HCT116 (cell line): ENCODE results near the gene CBX5. TPM values are rescaled to one million over a fixed set of nuclear protein-coding genes. Genes with fewer than 3 reads are reported as not detected.

Experiments
- ATAC-seq: fragments of 200-7000 bp; cut with Tn5 transposase; 2 replicates; pipeline ENCODE4 v1.9.1; 2020; ENCODE audit warnings: mild to moderate bottlenecking, moderate library complexity
- BruUV-seq: library from RNA; stranded (reverse); fragments of 400-500 nt; replicated peaks from 2 replicates; lab custom pipeline; 2021; lab: Mats Ljungman, UMichigan
- CTCF ChIA-PET: fragments of 300-600 bp; sonication (Branson Sonifier 250); formaldehyde crosslinking; loops from one replicate; lab custom pipeline; 2021; ENCODE audit warnings: antibody characterized with exemption; lab: Charles Lee
- POLR2A ChIA-PET: fragments of 300-600, 350-600 bp; sonication (Branson Sonifier 250); formaldehyde crosslinking; loops from one replicate; lab custom pipeline; 2021; ENCODE audit warnings: antibody characterized with exemption; lab: Charles Lee
- RAD21 ChIA-PET, 2 experiments: fragments of 300-600 bp; sonication (Branson Sonifier 250); formaldehyde crosslinking; loops; one replicate each; lab custom pipeline; 2023; ENCODE audit warnings: low total read pairs in 2 of 2; ENCODE audit not compliant: uncharacterized antibody in 2 of 2, unreplicated experiment in 2 of 2, low non-redundant PET in 1 of 2; lab: Charles Lee
- DNase-seq: peaks from one replicate; pipeline ENCODE4 v3.0.0-alpha.2; 2010; ENCODE audit warnings: low read depth, low spot score
- H2AFZ ChIP-seq: fragments of 200-600 bp; shearing (Covaris generic), sonication (generic); 2 replicates; pipeline ENCODE4 v1.6.1; 2017; ENCODE audit warnings: low read depth, mixed run types, mixed read lengths, antibody characterized with exemption, low read length; ENCODE audit not compliant: poor library complexity, severe bottlenecking
- H3K27ac ChIP-seq: 2 replicates; pipeline ENCODE4 v1.5.1; 2012; ENCODE audit warnings: low read depth, low read length
- H3K27me3 ChIP-seq: fragments of 200-600 bp; sonication (generic); 2 replicates; pipeline ENCODE4 v1.6.1; 2016; ENCODE audit warnings: mixed run types, low read length, mixed read lengths; ENCODE audit not compliant: insufficient read depth
- H3K36me3 ChIP-seq, 2 experiments: fragments of 200-500 bp in 1 of 2; fragments of 200-600 bp in 1 of 2; sonication (Bioruptor generic) in 1 of 2; sonication (generic) in 1 of 2; 2 replicates each; pipeline versions ENCODE4 v1.5.1 to v1.6.1; 2014 to 2016; ENCODE audit warnings: low read length in 2 of 2, inconsistent platforms in 1 of 2, mixed read lengths in 1 of 2, mixed run types in 1 of 2; ENCODE audit not compliant: insufficient read depth in 2 of 2, control insufficient read depth in 1 of 2
- H3K4me1 ChIP-seq, 2 experiments: fragments of 200-600 bp in 1 of 2; sonication (generic) in 1 of 2; 2 replicates each; pipeline versions ENCODE4 v1.5.1 to v1.6.1; 2012 to 2017; ENCODE audit warnings: low read length in 2 of 2, inconsistent platforms in 1 of 2, mild to moderate bottlenecking in 1 of 2, mixed read lengths in 1 of 2, mixed run types in 1 of 2, moderate library complexity in 1 of 2; ENCODE audit not compliant: insufficient read depth in 2 of 2, control insufficient read depth in 1 of 2
- H3K4me2 ChIP-seq: fragments of 200-600 bp; sonication (generic); 2 replicates; pipeline ENCODE4 v1.6.1; 2017; ENCODE audit warnings: mixed run types, low read length, mixed read lengths
- H3K4me3 ChIP-seq, 2 experiments: fragments of 200-600 bp in 1 of 2; sonication (generic) in 1 of 2; replicated peaks in 1 of 2; 2 replicates each; pipeline ENCODE4 v1.5.1; 2011 to 2016; ENCODE audit warnings: low read length in 2 of 2, control low read depth in 1 of 2, low read depth in 1 of 2, mild to moderate bottlenecking in 1 of 2, mixed read lengths in 1 of 2, mixed run types in 1 of 2
- H3K79me2 ChIP-seq: fragments of 200-600 bp; sonication (generic); 2 replicates; pipeline ENCODE4 v1.6.1; 2017; ENCODE audit warnings: mild to moderate bottlenecking, mixed run types, low read length, moderate library complexity, mixed read lengths; ENCODE audit not compliant: insufficient read depth
- H3K9ac ChIP-seq: fragments of 200-600 bp; sonication (generic); 2 replicates; pipeline ENCODE4 v1.6.1; 2016; ENCODE audit warnings: low read length, mixed read lengths
- H3K9me2 ChIP-seq: fragments of 200-600 bp; sonication (generic), shearing (Covaris generic); 2 replicates; pipeline ENCODE4 v1.6.1; 2017; ENCODE audit warnings: mixed run types, mild to moderate bottlenecking, moderate library complexity; ENCODE audit not compliant: insufficient read depth
- H3K9me3 ChIP-seq, 2 experiments: fragments of 200-500 bp in 1 of 2; fragments of 200-600 bp in 1 of 2; sonication (Bioruptor generic) in 1 of 2; sonication (generic) in 1 of 2; 2 replicates each; pipeline ENCODE4 v1.6.1; 2014 to 2017; ENCODE audit warnings: low read length in 2 of 2, mixed read lengths in 2 of 2, inconsistent platforms in 1 of 2, low read depth in 1 of 2, mild to moderate bottlenecking in 1 of 2, mixed run types in 1 of 2, moderate library complexity in 1 of 2; ENCODE audit not compliant: control insufficient read depth in 1 of 2, insufficient read depth in 1 of 2
- H4K20me1 ChIP-seq: fragments of 200-600 bp; sonication (generic), shearing (Covaris generic); 2 replicates; pipeline ENCODE4 v1.6.1; 2017; ENCODE audit warnings: mixed run types, mild to moderate bottlenecking, moderate library complexity; ENCODE audit not compliant: insufficient read depth
- CEBPB ChIP-seq: IDR thresholded peaks from 2 replicates; pipeline ENCODE4 v1.6.1; 2012; ENCODE audit warnings: low read depth
- EGR1 ChIP-seq: IDR thresholded peaks from 2 replicates; pipeline ENCODE4 v1.6.1; 2012; ENCODE audit warnings: low read depth
- ELF1 ChIP-seq: IDR thresholded peaks from 2 replicates; pipeline ENCODE4 v1.6.1; 2012; ENCODE audit warnings: low read depth, borderline replicate concordance
- EZH2phosphoT487 ChIP-seq: fragments of 200-600 bp; IDR thresholded peaks from 2 replicates; pipeline ENCODE4 v1.6.1; 2018; ENCODE audit warnings: antibody characterized with exemption, borderline replicate concordance
- FOSL1 ChIP-seq: IDR thresholded peaks from 2 replicates; pipeline ENCODE4 v1.6.1; 2012; ENCODE audit warnings: low read depth
- JUND ChIP-seq: IDR thresholded peaks from 2 replicates; pipeline ENCODE4 v1.6.1; 2012
- POLR2A ChIP-seq: IDR thresholded peaks from 2 replicates; pipeline ENCODE4 v1.7.0; 2011; ENCODE audit warnings: borderline replicate concordance; ENCODE audit not compliant: insufficient read depth, insufficient read length; ENCODE audit errors: extremely low read depth
- POLR2AphosphoS5 ChIP-seq: IDR thresholded peaks from 2 replicates; pipeline ENCODE4 v1.6.1; 2011; ENCODE audit warnings: mild to moderate bottlenecking, low read depth, low read length, moderate library complexity
- RAD21 ChIP-seq: IDR thresholded peaks from 2 replicates; pipeline ENCODE4 v1.6.1; 2012; ENCODE audit warnings: low read depth, mild to moderate bottlenecking
- SIN3A ChIP-seq: IDR thresholded peaks from 2 replicates; pipeline ENCODE4 v1.6.1; 2012; ENCODE audit warnings: low read depth
- SP1 ChIP-seq: IDR thresholded peaks from 2 replicates; pipeline ENCODE4 v1.6.1; 2012; ENCODE audit warnings: low read depth
- SRF ChIP-seq: IDR thresholded peaks from 2 replicates; pipeline ENCODE4 v1.6.1; 2012; ENCODE audit warnings: low read depth
- TCF7L2 ChIP-seq: IDR thresholded peaks from 2 replicates; pipeline ENCODE4 v1.7.0; 2011; ENCODE audit warnings: borderline replicate concordance, inconsistent platforms; ENCODE audit not compliant: insufficient read depth, insufficient read length; ENCODE audit errors: extremely low read depth
- YY1 ChIP-seq: IDR thresholded peaks from 2 replicates; pipeline ENCODE4 v1.6.1; 2011; ENCODE audit warnings: low read length, low read depth, moderate library complexity, mild to moderate bottlenecking; ENCODE audit not compliant: insufficient replicate concordance; ENCODE audit errors: extremely low read depth
- ZFX ChIP-seq: fragments of 450-650 bp; IDR thresholded peaks from 2 replicates; pipeline ENCODE4 v1.6.1; 2017
- ZNF274 ChIP-seq: fragments of 200-500 bp; sonication (Bioruptor generic); IDR thresholded peaks from 2 replicates; pipeline ENCODE4 v1.6.1; 2014; ENCODE audit warnings: mild to moderate bottlenecking, low read depth, low read length, inconsistent platforms
- intact Hi-C: fragments of 100-400 bp; cut with micrococcal nuclease; formaldehyde crosslinking; loops from 2 replicates; pipeline ENCODE4 v1.10.0; 2022
- total RNA-seq: library from RNA; stranded (reverse); gene quantifications from one replicate; pipeline ENCODE4 v1.2.1, GENCODE V29; 2021; ENCODE audit not compliant: unreplicated experiment
- TF ChIP-seq, protein P1 (sequence below), 3 experiments: fragments of 200-600 bp in 1 of 3; sonication (generic) in 1 of 3; IDR thresholded peaks in 2 of 3; conservative IDR thresholded peaks in 1 of 3; 2 replicates each; pipeline ENCODE4 v1.5.1; 2012 to 2017; ENCODE audit warnings: low read depth in 2 of 3, low read length in 2 of 3, antibody characterized with exemption in 1 of 3, borderline replicate concordance in 1 of 3, control low read depth in 1 of 3, mild to moderate bottlenecking in 1 of 3, mixed read lengths in 1 of 3, mixed run types in 1 of 3, moderate library complexity in 1 of 3; ENCODE audit not compliant: insufficient read depth in 1 of 3
- TF ChIP-seq, protein P2 (sequence below): IDR thresholded peaks from 2 replicates; pipeline ENCODE4 v1.6.1; 2012; ENCODE audit warnings: low read depth
- TF ChIP-seq, protein P3 (sequence below): IDR thresholded peaks from 2 replicates; pipeline ENCODE4 v1.6.1; 2011; ENCODE audit warnings: mild to moderate bottlenecking, low read length, moderate library complexity; ENCODE audit not compliant: insufficient replicate concordance; ENCODE audit errors: extremely low read depth

Gene CBX5
- total RNA-seq, 1 experiment from 2014 or later: 72.3 TPM

DNA sequence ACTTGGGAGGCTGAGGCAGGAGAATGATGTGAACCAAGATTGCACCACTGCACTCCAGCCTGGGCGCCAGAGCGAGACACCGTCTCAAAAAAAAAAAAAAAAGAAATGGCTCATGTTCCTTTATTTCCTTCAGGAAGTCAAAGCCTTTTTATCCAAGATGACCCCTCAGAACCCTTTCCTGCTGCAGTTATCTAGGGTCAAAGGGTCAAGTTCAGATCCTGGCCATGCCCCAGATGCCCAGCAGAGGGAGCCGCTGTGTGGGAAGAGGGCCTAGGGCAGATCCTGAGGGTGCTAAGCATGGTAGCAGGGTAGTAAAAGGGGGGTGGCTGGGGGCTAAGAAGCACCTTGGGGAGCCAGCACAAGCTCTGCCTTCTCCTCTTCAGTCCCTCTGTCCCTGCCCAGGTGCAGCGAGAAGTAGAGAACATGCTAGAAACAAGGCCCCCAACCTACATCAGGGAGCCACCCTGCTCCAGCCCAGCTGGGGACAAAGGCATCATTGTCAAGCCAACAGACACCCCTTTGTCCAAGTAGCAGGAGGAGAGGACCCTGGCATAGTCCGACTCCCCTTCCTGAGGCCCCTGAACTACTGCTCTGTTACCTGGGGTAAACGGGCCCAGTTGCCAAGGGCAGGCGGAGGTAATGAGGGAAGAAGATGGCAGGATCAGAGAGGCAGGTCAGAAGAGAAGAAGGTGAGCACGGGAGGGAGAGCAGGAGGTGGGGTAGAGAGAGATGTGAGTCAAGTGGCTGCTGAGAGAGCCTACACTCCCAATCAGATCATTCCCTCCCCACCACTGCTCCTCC is 14.4 kb upstream of the CBX5 start:
- CTCF ChIA-PET: interaction anchor here (0.7 to 2.8 kb wide), 12 partner anchors 9 to 85 kb away, joined by 3 to 16 read pairs (median 4); partner anchors contain the start of genes CBX5, COPZ1 and HNRNPA1
- H3K9ac ChIP-seq: no peak overlapping the region
- no peaks in the 10 kb centered on the region for H3K9me3 ChIP-seq
- ATAC-seq: peak; percentile 79
- H3K4me1 ChIP-seq: no peaks in the 10 kb centered on the region
- intact Hi-C loops: loop anchor here (1.0 kb wide), 2 partner anchors 30 to 66 kb away; no protein-coding TSS in a partner anchor
- H3K27me3 ChIP-seq: peaks cover 4% of the 10 kb centered on the region; the same call in 1 of the 2 replicates
- no peak overlapping the region for H2AFZ ChIP-seq
- H3K4me2 ChIP-seq: no peak overlapping the region
- no peaks in the 10 kb centered on the region for H3K9me2 ChIP-seq
- RAD21 ChIA-PET: interaction anchor here (0.7 to 1.3 kb wide), 5 partner anchors 30 to 74 kb away, joined by 3 to 5 read pairs (median 4); partner anchors contain the start of gene COPZ1 (in 1 of the 2)
- no peak overlapping the region for H3K27ac ChIP-seq
- POLR2A ChIA-PET: interaction anchor here (1.0 to 2.6 kb wide), 4 partner anchors 8 to 31 kb away, joined by 4 to 15 read pairs (median 8); partner anchors contain the start of genes CBX5, COPZ1 and HNRNPA1
- no peak overlapping the region for H3K4me3 ChIP-seq
- H4K20me1 ChIP-seq: no peaks in the 10 kb centered on the region
- no peak for DNase-seq
- no peaks in the 10 kb centered on the region for H3K79me2 ChIP-seq
- H3K36me3 ChIP-seq: no peaks in the 10 kb centered on the region
- no TSS peak for BruUV-seq
- TF ChIP-seq ELF1: no peak
- no peak for TF ChIP-seq ZFX
- TF ChIP-seq, protein P1, sequence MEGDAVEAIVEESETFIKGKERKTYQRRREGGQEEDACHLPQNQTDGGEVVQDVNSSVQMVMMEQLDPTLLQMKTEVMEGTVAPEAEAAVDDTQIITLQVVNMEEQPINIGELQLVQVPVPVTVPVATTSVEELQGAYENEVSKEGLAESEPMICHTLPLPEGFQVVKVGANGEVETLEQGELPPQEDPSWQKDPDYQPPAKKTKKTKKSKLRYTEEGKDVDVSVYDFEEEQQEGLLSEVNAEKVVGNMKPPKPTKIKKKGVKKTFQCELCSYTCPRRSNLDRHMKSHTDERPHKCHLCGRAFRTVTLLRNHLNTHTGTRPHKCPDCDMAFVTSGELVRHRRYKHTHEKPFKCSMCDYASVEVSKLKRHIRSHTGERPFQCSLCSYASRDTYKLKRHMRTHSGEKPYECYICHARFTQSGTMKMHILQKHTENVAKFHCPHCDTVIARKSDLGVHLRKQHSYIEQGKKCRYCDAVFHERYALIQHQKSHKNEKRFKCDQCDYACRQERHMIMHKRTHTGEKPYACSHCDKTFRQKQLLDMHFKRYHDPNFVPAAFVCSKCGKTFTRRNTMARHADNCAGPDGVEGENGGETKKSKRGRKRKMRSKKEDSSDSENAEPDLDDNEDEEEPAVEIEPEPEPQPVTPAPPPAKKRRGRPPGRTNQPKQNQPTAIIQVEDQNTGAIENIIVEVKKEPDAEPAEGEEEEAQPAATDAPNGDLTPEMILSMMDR (IDR thresholded peaks at IDR 0.05 in 2 of 3, conservative IDR thresholded peaks at IDR 0.05 in 1 of 3; ENCODE audit: borderline replicate concordance in 1 of 3, insufficient read depth in 1 of 3, low read depth in 2 of 3, low read length in 2 of 3): peak; percentile 90 to 96 (median 91); a peak in 5 of 6 replicates
- no peak for TF ChIP-seq CEBPB
- no peak for TF ChIP-seq POLR2AphosphoS5
- no peak for TF ChIP-seq TCF7L2
- no peak for TF ChIP-seq EGR1
- no peak for TF ChIP-seq SIN3A
- no peak for TF ChIP-seq ZNF274
- TF ChIP-seq JUND: no peak
- peak; percentile 38 for TF ChIP-seq YY1
- TF ChIP-seq EZH2phosphoT487: no peak
- TF ChIP-seq, protein P2, sequence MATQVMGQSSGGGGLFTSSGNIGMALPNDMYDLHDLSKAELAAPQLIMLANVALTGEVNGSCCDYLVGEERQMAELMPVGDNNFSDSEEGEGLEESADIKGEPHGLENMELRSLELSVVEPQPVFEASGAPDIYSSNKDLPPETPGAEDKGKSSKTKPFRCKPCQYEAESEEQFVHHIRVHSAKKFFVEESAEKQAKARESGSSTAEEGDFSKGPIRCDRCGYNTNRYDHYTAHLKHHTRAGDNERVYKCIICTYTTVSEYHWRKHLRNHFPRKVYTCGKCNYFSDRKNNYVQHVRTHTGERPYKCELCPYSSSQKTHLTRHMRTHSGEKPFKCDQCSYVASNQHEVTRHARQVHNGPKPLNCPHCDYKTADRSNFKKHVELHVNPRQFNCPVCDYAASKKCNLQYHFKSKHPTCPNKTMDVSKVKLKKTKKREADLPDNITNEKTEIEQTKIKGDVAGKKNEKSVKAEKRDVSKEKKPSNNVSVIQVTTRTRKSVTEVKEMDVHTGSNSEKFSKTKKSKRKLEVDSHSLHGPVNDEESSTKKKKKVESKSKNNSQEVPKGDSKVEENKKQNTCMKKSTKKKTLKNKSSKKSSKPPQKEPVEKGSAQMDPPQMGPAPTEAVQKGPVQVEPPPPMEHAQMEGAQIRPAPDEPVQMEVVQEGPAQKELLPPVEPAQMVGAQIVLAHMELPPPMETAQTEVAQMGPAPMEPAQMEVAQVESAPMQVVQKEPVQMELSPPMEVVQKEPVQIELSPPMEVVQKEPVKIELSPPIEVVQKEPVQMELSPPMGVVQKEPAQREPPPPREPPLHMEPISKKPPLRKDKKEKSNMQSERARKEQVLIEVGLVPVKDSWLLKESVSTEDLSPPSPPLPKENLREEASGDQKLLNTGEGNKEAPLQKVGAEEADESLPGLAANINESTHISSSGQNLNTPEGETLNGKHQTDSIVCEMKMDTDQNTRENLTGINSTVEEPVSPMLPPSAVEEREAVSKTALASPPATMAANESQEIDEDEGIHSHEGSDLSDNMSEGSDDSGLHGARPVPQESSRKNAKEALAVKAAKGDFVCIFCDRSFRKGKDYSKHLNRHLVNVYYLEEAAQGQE: no peak
- no peak for TF ChIP-seq FOSL1
- TF ChIP-seq SRF: no peak
- no peak for TF ChIP-seq SP1
- TF ChIP-seq RAD21: peak; percentile 90
- TF ChIP-seq, protein P3, sequence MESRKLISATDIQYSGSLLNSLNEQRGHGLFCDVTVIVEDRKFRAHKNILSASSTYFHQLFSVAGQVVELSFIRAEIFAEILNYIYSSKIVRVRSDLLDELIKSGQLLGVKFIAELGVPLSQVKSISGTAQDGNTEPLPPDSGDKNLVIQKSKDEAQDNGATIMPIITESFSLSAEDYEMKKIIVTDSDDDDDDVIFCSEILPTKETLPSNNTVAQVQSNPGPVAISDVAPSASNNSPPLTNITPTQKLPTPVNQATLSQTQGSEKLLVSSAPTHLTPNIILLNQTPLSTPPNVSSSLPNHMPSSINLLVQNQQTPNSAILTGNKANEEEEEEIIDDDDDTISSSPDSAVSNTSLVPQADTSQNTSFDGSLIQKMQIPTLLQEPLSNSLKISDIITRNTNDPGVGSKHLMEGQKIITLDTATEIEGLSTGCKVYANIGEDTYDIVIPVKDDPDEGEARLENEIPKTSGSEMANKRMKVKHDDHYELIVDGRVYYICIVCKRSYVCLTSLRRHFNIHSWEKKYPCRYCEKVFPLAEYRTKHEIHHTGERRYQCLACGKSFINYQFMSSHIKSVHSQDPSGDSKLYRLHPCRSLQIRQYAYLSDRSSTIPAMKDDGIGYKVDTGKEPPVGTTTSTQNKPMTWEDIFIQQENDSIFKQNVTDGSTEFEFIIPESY: no peak
- TF ChIP-seq POLR2A: no peak
